ENCODE measurements around the gene MOB1A. TPM values are rescaled to one million over a fixed set of nuclear protein-coding genes. Genes with fewer than 3 reads are reported as not detected.
A peak's percentile ranks its signal among the peaks of the same experiment; 100 is the strongest.

The MOB1A gene
- total RNA-seq, 1 donor from 2014 or later: 93.5 TPM

DNA sequence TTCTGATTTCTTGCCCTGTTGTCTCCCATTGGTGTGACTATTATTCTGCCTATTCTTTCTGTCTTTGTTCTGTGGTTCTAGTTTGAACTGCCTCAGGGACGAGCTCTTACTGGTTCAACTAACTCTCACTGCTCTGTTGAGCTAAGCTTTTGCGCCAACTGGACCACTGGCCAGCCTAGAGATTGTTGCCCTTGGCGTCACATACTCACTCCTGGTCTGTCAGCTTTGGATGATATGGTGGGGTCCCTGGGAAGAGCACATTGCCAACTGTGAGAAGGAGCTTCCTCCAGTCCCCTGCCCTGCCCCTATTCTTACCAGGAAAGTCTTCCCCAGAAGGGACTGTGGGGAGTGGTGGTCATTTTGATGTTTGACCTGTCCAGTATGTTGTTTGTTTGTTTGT is 25.8 kb upstream of the MOB1A start:
- DNase-seq (ENCODE audit: low spot score, unreplicated experiment): no peak
- Mint-ChIP-seq H3K27ac (peak overlapping the region; percentile 18), H3K4me1 (ENCODE audit: low read depth) (peaks cover 10% of the 10 kb centered on the region), H3K36me3 (ENCODE audit: insufficient read depth) (peaks cover 4% of the 10 kb centered on the region), H3K4me3 (ENCODE audit: low read depth) (no peak overlapping the region), H3K27me3 (no peaks in the 10 kb centered on the region), H3K9me3 (ENCODE audit: low read depth) (no peaks in the 10 kb centered on the region)
- TF ChIP-seq, protein P1, sequence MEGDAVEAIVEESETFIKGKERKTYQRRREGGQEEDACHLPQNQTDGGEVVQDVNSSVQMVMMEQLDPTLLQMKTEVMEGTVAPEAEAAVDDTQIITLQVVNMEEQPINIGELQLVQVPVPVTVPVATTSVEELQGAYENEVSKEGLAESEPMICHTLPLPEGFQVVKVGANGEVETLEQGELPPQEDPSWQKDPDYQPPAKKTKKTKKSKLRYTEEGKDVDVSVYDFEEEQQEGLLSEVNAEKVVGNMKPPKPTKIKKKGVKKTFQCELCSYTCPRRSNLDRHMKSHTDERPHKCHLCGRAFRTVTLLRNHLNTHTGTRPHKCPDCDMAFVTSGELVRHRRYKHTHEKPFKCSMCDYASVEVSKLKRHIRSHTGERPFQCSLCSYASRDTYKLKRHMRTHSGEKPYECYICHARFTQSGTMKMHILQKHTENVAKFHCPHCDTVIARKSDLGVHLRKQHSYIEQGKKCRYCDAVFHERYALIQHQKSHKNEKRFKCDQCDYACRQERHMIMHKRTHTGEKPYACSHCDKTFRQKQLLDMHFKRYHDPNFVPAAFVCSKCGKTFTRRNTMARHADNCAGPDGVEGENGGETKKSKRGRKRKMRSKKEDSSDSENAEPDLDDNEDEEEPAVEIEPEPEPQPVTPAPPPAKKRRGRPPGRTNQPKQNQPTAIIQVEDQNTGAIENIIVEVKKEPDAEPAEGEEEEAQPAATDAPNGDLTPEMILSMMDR (IDR thresholded peaks at IDR 0.05; ENCODE audit: unreplicated experiment): no peak

DNA sequence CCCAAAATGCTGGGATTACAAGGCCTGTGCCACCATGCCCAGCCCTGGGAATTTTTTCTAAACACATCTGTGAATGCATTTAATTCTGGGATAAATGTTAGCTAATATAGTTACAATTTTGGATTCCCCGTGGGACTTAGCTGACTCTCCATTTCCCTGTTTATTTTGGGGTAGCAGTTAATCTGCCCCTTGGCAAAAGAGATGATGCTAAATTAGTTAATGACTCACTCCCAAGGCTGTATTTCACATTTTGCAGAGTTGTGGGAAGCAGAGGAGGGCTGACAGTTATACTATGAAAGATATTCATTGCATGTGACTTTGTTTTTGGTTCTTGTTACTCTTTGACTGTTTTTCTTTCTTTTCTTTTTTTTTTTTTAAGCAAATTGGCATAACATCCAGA is 22.9 kb upstream of the MOB1A start:
- no peaks in the 10 kb centered on the region for H3K36me3 Mint-ChIP-seq (ENCODE audit: insufficient read depth)
- DNase-seq (ENCODE audit: low spot score, unreplicated experiment): no peak
- TF ChIP-seq, protein P1 (IDR thresholded peaks at IDR 0.05; ENCODE audit: unreplicated experiment): no peak
- H3K4me1 Mint-ChIP-seq (ENCODE audit: low read depth): peaks cover 14% of the 10 kb centered on the region
- H3K27ac Mint-ChIP-seq: no peak overlapping the region
- H3K4me3 Mint-ChIP-seq (ENCODE audit: low read depth): no peak overlapping the region
- H3K9me3 Mint-ChIP-seq (ENCODE audit: low read depth): peaks cover 6% of the 10 kb centered on the region
- H3K27me3 Mint-ChIP-seq: peaks cover 13% of the 10 kb centered on the region

DNA sequence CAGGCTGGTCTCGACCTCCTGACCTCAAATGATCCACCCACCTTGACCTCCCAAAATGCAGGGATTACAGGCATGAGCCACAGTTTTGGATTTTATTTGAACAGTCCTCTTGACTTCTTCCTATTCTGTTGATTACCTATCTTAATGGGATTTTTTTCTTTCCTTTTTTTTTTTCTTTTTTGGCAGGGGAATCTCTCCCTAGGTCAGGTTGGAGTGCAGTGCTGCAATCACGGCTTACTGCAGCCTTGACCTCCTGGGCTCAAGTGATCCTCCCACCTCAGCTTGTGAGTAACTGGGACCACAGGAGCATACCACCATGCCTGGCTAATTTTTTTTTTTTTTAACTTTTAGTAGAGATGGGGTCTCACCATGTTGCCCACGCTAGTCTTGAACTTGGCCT is 22.5 kb upstream of the MOB1A start:
- H3K27ac Mint-ChIP-seq: no peak overlapping the region
- DNase-seq (ENCODE audit: low spot score, unreplicated experiment): no peak
- H3K4me1 Mint-ChIP-seq (ENCODE audit: low read depth): peaks cover 14% of the 10 kb centered on the region
- H3K36me3 Mint-ChIP-seq (ENCODE audit: insufficient read depth): no peaks in the 10 kb centered on the region
- peaks cover 13% of the 10 kb centered on the region for H3K27me3 Mint-ChIP-seq
- H3K9me3 Mint-ChIP-seq (ENCODE audit: low read depth): peaks cover 6% of the 10 kb centered on the region
- TF ChIP-seq, protein P1 (IDR thresholded peaks at IDR 0.05; ENCODE audit: unreplicated experiment): no peak
- H3K4me3 Mint-ChIP-seq (ENCODE audit: low read depth): no peak overlapping the region

DNA sequence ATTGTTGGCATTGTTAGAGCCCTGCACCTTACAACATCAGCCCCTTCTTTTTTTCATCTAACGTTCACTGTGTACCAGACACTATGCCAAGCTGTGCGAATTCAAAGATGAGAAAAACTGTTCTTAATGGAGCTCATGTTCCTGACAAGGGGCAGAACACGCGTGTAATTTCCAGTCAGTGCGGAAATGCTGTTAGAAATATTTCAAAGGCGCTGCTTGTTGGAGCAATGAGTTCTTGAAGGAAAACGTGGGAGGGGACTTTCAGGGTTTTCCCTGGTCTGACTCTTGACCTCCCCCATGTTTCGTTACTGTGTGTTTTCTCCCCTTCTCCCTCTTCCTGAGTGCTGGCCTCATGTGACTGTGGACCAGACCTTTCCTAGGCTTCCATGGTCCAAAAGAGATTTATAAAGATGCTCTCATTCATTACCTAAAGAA is 21.2 kb upstream of the MOB1A start:
- no peak for DNase-seq (ENCODE audit: low spot score, unreplicated experiment)
- H3K36me3 Mint-ChIP-seq (ENCODE audit: insufficient read depth): no peaks in the 10 kb centered on the region
- H3K27ac Mint-ChIP-seq: peak overlapping the region; percentile 96
- H3K9me3 Mint-ChIP-seq (ENCODE audit: low read depth): peaks cover 6% of the 10 kb centered on the region
- TF ChIP-seq, protein P1 (IDR thresholded peaks at IDR 0.05; ENCODE audit: unreplicated experiment): no peak
- H3K4me1 Mint-ChIP-seq (ENCODE audit: low read depth): peaks cover 14% of the 10 kb centered on the region
- peak overlapping the region; percentile 93 for H3K4me3 Mint-ChIP-seq (ENCODE audit: low read depth)
- peaks cover 13% of the 10 kb centered on the region for H3K27me3 Mint-ChIP-seq

DNA sequence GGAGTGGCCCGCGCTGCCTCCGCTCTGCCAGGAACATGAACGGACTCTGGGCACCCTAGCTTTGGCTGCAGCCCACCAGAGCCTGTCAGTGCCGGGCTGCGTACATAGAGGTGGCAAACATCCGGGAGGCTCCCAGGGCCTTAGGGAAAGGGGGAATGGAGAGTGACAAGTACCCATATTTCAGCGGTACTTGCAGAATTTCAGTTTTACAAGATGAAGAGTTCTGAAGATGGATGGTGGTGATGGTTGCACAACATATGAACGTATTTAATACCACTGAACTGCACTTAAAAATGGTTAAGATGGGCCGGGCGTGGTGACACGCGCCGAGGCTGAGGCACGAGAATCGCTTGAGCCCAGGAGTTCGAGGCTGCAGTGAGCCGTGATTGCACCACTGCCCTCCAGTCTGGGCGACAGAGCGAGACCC is 20.6 kb upstream of the MOB1A start:
- DNase-seq (ENCODE audit: low spot score, unreplicated experiment): no peak
- TF ChIP-seq, protein P1 (IDR thresholded peaks at IDR 0.05; ENCODE audit: unreplicated experiment): no peak
- H3K9me3 Mint-ChIP-seq (ENCODE audit: low read depth): peaks cover 6% of the 10 kb centered on the region
- peak overlapping the region; percentile 93 for H3K4me3 Mint-ChIP-seq (ENCODE audit: low read depth)
- peak overlapping the region; percentile 96 for H3K27ac Mint-ChIP-seq
- peaks cover 13% of the 10 kb centered on the region for H3K27me3 Mint-ChIP-seq
- peaks cover 14% of the 10 kb centered on the region for H3K4me1 Mint-ChIP-seq (ENCODE audit: low read depth)
- no peaks in the 10 kb centered on the region for H3K36me3 Mint-ChIP-seq (ENCODE audit: insufficient read depth)
